Frontal cortex (tissue), 4 donors: ENCODE results near the gene FUCA1. TPM values are rescaled to one million over a fixed set of nuclear protein-coding genes. Genes with fewer than 3 reads are reported as not detected.
"Not testable (repeated sequence)": the region's sequence is repeated elsewhere in the genome, so short reads cannot be mapped to it uniquely, and the experiment has no call there.

Experiments
- DNase-seq, 2 donors: peaks; one replicate each; pipeline ENCODE4 v3.0.0; 2012; ENCODE audit warnings: low spot score in 2 of 2
- FAIRE-seq: peaks from 2 replicates; lab custom pipeline; 2012; peaks lifted over from hg19 to GRCh38; lab: Jason Lieb, UNC
- total RNA-seq: library from RNA; depleted of rRNA; stranded (reverse); fragments of >200 nt; gene quantifications from one replicate; pipeline ENCODE4 v1.2.3, GENCODE V29; 2014
- donor health status: control.
- donor health status: control.
- donor health status: control.

Gene FUCA1
- total RNA-seq, result 21.6 TPM

DNA sequence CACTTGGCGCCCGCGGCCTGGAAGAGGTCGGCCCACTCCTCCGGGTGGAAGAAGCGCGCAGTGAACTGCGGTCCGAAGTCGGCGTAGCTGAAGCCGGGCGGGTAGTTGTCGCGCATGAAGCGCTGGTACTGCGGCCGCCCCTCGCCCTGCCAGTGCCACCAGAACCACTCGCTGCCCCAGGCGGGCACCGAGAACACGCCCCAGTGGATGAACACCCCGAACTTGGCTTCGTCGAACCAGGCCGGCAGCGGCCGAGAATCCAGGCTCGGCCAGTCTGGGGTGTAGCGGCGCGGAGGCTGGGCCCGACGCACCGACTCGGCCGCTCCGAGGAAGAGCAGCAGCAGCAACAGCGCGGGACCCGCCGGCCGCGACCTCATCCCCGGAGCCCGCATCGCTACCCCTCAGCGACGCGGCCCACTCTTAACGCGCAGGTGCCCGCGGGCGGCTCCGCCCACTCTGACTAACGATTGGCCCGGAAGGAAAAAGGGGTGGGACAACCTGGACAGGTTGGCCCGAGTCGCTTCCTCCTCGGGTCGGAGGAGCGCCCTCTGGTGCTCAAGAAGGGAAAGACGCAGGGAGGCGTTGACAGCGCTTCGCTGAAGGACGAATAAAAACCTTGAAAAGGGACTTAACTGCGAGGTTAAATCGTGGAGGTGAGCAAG is at the start of gene FUCA1:
TSS of gene FUCA1 (minus strand) at position 396 of the 662 bp plus-strand sequence. CDS start at position 392, 4 bp downstream.
- FAIRE-seq (no peak), DNase-seq (peak; percentile 97 to 98)

DNA sequence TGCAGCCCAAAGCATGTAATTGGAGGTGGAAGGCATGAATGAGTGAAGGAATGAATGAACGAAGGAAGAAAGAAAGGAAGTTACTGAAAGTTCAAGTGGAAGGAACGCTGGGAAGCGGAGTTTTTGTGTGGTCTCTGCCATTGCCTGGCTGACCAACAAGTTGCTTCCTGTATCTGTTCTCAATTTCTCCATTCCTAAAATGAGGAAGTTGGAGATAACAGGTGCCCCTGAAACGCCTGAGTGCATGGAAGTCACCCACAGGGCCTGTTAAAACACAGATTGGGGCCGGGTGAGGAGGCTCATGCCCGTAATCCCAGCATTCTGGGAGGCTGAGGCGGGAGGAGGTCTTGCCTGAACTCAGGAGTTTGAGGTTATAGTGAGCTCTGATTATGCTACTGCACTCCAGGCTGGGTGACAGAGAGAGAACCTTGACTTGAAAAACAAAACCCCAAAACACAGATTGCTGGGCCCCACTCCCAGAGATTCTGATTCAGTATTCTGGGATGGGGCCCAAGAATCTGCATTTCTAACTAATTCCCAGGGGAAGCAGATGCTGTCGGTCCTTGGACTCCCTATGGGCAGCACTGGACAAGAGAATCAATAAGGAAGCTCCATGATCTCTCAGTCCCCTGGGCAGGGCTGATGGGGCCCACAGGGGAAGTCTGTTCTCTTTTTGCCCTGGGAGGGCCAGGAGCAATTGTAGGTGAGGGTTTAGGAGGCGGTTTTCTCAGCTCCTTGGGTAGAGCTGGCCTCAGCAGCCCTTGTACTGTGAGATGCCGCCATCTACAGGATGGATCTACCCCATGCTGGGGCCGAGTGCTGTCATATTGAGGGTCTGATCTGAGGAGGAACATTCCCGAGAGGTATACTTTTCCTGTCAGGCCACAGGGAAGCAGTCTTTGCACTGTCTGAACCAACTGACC is 48.4 kb upstream of the FUCA1 start:
- no peak for FAIRE-seq
- DNase-seq, result peak in 1 of 2 donors; percentile 62

- DNase-seq, result no peak
- no peak for FAIRE-seq
Observed at GRCh38 chr1:23915466-23915865, 47.4 kb upstream of the FUCA1 start.

DNA sequence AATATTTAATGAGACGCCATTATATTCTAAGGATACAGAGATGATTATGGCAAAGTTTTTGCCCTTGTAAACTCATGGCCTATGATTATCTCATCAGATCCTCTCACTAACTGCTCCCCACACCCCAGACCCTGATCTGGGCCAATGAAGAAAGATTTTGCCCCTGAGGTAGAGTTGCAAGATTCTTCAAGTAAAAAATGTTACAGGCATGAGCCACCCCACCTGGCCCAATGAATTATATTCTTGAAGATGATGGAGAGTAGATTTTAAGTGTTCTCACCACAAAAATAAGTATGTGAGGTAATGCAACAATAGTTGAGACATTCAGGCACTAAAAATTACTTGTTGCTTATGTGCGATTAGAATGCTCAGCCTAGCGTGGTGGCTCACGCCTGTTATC is 46.8 kb upstream of the FUCA1 start:
- DNase-seq, result no peak
- FAIRE-seq, result no peak

GRCh38 chr1:23913212-23913880 is 45.3 kb upstream of the FUCA1 start, which contains the start of gene CNR2:
Gene CNR2 (minus strand): TSS chr1:23913362. CDS start chr1:23875617, 37,745 bp downstream.
- DNase-seq (no peak), FAIRE-seq (no peak)

DNA sequence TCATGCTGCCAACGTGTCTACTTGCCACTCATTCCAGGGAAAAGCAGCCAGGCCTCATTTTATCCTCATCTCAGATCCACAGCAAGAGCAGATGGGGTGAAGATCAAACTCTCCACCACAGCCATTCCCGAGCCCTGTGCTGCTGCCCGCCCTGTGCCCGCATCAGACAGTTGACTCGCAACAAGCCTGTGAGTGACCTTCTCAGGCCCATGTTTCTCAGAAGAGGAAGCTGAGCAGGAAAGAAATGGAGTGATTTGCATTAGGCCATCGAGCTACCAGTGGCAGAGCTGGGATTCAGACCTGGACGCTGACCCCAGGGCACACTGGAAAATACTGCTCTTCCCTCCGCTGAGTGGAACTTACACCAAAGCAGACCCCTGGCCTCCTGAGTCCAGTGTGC is 43.8 kb upstream of the FUCA1 start:
- FAIRE-seq (no peak), DNase-seq (no peak)

DNA sequence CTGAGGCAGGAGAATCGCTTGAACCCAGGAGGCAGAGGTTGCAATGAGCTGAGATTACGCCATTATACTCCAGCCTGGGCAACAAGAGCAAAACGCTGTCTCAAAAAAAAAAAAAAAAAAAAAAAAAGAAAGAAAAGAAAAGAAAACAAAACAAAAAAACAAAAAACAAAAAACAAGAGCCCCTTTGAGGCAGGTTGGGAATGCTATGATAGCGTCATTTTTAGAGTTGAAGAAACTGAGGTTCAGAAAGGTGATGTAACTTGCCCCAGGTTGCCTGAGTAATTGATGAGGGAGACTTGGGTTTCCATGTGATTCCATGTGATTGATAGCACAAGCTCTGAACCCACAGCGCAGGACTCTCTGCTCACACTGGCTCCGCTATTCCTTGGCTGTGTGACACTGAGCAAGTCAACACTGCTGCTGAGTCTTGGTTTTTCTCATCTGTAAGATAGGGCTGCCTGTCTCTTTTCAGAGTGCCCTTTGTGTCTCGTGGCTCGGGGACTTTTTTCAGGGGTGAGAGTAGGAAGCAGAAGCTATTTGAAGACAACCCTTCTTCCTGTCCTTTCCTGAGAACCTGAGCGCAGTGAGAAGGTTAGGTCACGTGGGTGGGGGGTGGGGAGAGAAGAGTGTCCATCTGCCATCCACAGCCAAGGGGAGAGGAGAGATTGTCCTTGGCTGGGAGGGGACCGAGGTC is 42.6 kb upstream of the FUCA1 start:
- FAIRE-seq (no peak), DNase-seq (no peak)

DNA sequence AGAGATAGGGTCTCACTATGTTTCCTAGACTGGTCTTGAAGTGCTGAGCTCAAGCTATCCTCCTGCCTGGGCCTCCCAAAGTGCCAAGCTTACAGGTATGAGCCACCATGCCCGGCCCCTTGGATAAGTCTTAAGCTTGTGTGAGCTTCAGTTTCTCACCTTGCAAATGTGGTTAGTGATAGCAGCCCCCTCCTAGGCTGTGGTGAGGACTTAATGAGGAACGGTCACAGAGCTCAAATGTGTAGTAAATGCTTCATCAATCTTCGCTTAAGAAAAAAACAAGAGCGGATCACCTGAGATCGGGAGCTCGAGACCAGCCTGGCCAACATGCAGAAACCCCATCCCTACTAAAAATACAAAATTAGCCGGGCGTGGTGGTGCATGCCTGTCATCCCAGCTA is 42.1 kb upstream of the FUCA1 start:
- no peak for FAIRE-seq
- DNase-seq, result no peak

DNA sequence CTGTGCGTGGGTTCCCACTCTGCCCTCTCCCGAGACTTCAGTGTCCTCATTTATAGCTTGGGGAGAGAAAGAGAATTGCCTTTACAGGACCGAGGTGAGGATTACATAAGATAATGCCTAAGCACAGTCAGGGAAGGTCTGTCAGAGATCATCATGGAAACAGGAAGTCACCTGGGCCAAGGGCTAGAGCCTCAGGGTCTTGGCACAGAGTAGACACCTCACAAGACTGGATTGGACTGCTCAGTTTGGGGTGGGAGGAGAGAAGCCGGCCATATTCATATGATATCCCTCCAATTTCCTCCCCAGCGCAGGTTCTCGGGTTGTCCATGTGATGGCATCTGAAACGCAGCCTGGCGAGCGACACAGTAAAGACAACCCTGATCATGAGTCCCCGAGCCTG is 41.3 kb upstream of the FUCA1 start:
- DNase-seq, result no peak
- FAIRE-seq, result no peak

GRCh38 chr1:23908453-23909341 is 40.6 kb upstream of the FUCA1 start:
- no peak for FAIRE-seq

DNA sequence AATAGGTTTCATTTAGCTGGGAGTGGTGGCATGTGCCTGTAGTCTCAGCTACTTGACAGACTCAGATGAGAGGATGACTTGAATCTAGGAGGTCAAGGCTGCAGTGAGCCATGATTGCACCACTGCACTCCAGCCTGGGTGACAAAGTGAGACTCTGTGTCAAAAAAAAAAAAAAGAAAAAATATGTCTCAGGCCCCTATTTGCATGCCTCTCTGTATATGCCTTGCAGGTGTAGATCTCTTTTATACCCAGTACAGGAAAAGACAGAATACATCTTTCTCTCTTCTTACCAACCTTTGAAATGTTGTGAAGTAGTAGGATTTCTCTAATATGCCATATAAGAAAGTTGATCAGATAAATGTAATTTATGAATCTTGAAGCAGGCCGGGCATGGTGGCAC is 38.6 kb upstream of the FUCA1 start:
- FAIRE-seq (no peak), DNase-seq (no peak)

More at GRCh38 chr1:23908453-23909341, 40.6 kb upstream of the FUCA1 start:
- no peak for DNase-seq

DNA sequence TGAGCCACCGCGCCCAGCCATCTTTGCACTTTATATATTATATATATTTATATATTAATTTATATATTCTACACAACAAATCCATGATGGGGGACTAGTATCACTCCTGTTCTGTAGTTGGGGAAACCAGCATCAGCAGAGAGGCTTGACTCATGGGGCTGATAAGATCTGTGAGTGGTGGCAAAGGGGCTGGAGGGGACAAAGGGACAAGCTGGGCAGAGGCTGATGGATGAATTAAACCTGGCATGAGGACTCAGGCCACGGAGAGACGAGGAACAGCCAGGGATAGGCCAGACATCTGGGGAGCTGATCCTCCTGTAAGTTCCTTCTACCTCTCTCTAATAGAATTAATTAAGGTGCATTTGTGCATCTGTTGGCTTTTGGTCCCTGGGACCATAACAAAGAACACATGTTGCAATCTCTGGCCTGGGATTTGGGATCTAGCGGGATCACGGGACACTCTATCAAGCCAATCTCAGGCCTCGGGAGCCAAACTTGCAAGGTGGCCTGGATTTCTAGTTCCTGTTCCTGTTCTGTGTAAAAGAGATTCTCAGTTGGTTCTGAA is 37.5 kb upstream of the FUCA1 start:
- DNase-seq, result no peak
- FAIRE-seq, result no peak

DNA sequence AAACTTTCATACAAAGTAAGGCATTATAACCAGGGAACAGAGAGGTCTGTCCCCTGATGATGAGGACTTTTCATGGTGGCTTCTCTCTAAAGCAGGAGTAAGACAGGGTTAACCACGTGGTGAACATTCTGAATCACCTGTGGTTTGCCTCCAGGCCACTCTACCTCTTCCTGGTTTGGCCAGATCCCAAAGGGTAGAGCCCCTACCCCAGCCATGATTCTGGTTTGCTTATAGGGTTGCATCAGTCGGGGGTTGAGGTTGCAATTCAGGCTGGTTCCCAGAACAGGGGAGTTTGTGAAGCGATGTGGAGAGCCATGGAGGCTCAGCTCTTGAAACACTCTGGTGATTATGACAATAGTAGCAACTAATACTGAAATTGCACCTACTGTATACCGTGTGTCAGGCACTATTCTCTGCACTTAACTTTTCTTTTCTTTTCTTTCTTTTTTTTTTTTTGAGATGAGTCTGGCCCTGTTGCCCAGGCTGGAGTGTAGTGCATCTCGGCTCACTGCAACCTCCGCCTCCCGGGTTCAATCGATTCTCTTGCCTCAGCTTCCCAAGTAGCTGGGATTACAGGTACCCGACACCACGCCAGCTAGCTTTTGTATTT is 36.8 kb upstream of the FUCA1 start:
- DNase-seq (no peak), FAIRE-seq (no peak)

DNA sequence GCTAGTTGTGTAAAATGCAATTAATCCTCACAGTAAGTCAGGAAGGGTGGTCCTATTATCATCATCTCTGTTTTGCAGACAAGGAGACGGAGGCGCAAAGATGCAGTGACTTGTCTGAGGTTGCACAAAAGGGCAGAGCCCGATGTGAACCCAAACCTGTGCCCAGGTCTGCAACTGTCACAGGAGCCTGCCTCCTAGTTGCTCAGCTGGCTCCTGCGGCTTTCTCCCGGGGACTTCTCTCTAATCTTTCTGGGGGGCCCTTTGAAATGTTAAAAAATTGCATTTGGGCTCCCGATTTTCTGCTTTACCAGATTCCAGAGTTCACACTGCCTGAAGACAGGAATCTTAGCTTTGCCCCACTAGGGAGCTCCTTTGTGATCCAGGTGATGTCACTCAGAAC is 35.7 kb upstream of the FUCA1 start:
- FAIRE-seq (no peak), DNase-seq (no peak)

GRCh38 chr1:23902321-23903278 is 34.5 kb upstream of the FUCA1 start:
- DNase-seq (peak; percentile 17 to 50), FAIRE-seq (no peak)

DNA sequence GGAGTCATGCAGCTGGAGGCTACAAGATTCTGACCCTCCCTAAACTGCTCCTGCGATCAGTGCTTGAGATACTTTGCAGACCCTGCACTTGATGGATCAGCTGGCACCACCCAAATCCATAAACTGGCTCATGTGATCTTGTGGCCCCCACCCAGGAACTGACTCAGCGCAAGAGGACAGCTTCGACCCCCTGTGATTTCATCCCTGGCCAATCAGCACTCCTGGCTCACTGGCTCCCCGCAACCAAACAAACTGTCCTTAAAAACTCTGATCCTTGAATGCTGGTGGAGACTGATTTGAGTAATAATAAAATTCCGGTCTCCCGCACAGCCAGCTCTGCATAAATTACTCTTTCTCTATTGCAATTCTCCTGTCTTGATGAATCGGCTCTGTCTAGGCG is 31.9 kb upstream of the FUCA1 start:
- not testable (repeated sequence) for FAIRE-seq, DNase-seq

DNA sequence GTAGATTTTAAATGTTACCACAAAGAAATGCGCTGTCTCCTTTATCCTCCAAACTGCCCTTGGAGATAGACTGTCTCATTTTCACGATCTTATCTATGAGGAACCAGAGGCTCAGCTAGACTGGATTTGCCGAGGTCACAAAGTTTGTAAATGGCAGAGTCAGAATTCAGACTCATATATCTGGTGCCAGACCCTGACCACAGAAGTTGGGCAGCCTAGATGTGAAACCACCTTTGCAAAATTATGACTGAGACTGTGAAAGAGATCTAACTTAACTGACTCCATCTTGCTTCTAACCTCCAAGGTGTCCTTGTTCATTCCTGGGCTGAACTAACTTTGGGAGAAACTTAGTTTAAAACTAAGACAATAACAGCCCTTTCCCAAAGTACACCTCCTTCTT is 31.0 kb upstream of the FUCA1 start:
- DNase-seq, result no peak
- FAIRE-seq, result no peak
